ENCODE results near the gene IRX4.

Gene IRX4

GRCh38 chr5:1890296-1890695, 7.6 kb upstream of the IRX4 start:
- DNase-seq: no peak

GRCh38 chr5:1889321-1890065, 6.8 kb upstream of the IRX4 start:
- DNase-seq: no peak

GRCh38 chr5:1888541-1889251, 6.0 kb upstream of the IRX4 start:
- DNase-seq: no peak

GRCh38 chr5:1887588-1888360, 5.0 kb upstream of the IRX4 start:
- no peak for DNase-seq

GRCh38 chr5:1886846-1887587, 4.3 kb upstream of the IRX4 start:
- DNase-seq: no peak

- DNase-seq: no peak
Observed at GRCh38 chr5:1885868-1886845, 3.4 kb upstream of the IRX4 start.

GRCh38 chr5:1885404-1885755, 2.7 kb upstream of the IRX4 start:
- DNase-seq: no peak

- DNase-seq: no peak
Observed at GRCh38 chr5:1884678-1885403, 2.1 kb upstream of the IRX4 start.

- DNase-seq: no peak
Observed at GRCh38 chr5:1883925-1884677, 1.4 kb upstream of the IRX4 start.

GRCh38 chr5:1883120-1883924, 597 bp upstream of the IRX4 start:
- DNase-seq: peak in 2 of 3 donors; percentile 8 to 45

- no peak for DNase-seq
Observed at GRCh38 chr5:1881731-1882336, 891 bp downstream of the IRX4 start.

GRCh38 chr5:1881098-1881572, 1.6 kb downstream of the IRX4 start:
- peak in 1 of 3 donors; percentile 17 for DNase-seq

GRCh38 chr5:1880377-1881025, 2.2 kb downstream of the IRX4 start:
- no peak for DNase-seq

GRCh38 chr5:1879292-1880263, 3.1 kb downstream of the IRX4 start:
- DNase-seq: no peak

GRCh38 chr5:1878050-1878849, 4.5 kb downstream of the IRX4 start:
- DNase-seq: no peak
